Measurements from ENCODE around the gene NLGN3.

Gene NLGN3

GRCh38 chrX:71144651-71145050, at the start of gene NLGN3:
NLGN3 (plus strand) TSS chrX:71144841; CDS start chrX:71147750, 2,909 bp downstream.
- peak; percentile 67 for DNase-seq (ENCODE audit: low spot score)

GRCh38 chrX:71095033-71095432, 49.6 kb upstream of the NLGN3 start:
- no peak for DNase-seq (ENCODE audit: low spot score)

GRCh38 chrX:71095555-71095980, 49.1 kb upstream of the NLGN3 start, which contains the start of gene FOXO4:
FOXO4 (plus strand) TSS chrX:71095851; CDS start chrX:71096529, 678 bp downstream.
- peak; percentile 89 for DNase-seq (ENCODE audit: low spot score)

- no peak for DNase-seq (ENCODE audit: low spot score)
These were observed 48.5 kb upstream of the NLGN3 start for GRCh38 chrX:71095981-71096759.

- DNase-seq (ENCODE audit: low spot score): no peak
These were observed 47.9 kb upstream of the NLGN3 start for GRCh38 chrX:71096760-71097032.

- DNase-seq (ENCODE audit: low spot score): no peak
These were observed 46.3 kb upstream of the NLGN3 start for GRCh38 chrX:71098302-71098701.

GRCh38 chrX:71098951-71099506, 45.6 kb upstream of the NLGN3 start:
- no peak for DNase-seq (ENCODE audit: low spot score)

- DNase-seq (ENCODE audit: low spot score): peak; percentile 13
These were observed 44.9 kb upstream of the NLGN3 start for GRCh38 chrX:71099736-71100135.

GRCh38 chrX:71100581-71101505, 43.8 kb upstream of the NLGN3 start:
- no peak for DNase-seq (ENCODE audit: low spot score)

GRCh38 chrX:71102292-71102691, 42.3 kb upstream of the NLGN3 start:
- DNase-seq (ENCODE audit: low spot score): no peak

- DNase-seq (ENCODE audit: low spot score): peak; percentile 38
These were observed 41.3 kb upstream of the NLGN3 start for GRCh38 chrX:71103110-71103983.

- DNase-seq (ENCODE audit: low spot score): no peak
These were observed 39.0 kb upstream of the NLGN3 start for GRCh38 chrX:71105628-71106027.

- no peak for DNase-seq (ENCODE audit: low spot score)
These were observed 38.2 kb upstream of the NLGN3 start, which contains the start of gene CXorf65 for GRCh38 chrX:71106427-71106826. CXorf65 (minus strand) TSS chrX:71106740; CDS start chrX:71106556, 184 bp downstream.

- no peak for DNase-seq (ENCODE audit: low spot score)
These were observed 37.4 kb upstream of the NLGN3 start for GRCh38 chrX:71107245-71107644.

- DNase-seq (ENCODE audit: low spot score): no peak
These were observed 36.8 kb upstream of the NLGN3 start for GRCh38 chrX:71107762-71108360.

- DNase-seq (ENCODE audit: low spot score): no peak
These were observed 35.6 kb upstream of the NLGN3 start for GRCh38 chrX:71109051-71109450.

GRCh38 chrX:71111141-71111843, 33.3 kb upstream of the NLGN3 start, which contains the start of gene IL2RG:
IL2RG (minus strand) TSS chrX:71111577; CDS start chrX:71111539, 38 bp downstream.
- no peak for DNase-seq (ENCODE audit: low spot score)

- no peak for DNase-seq (ENCODE audit: low spot score)
These were observed 32.7 kb upstream of the NLGN3 start for GRCh38 chrX:71111921-71112431.

- no peak for DNase-seq (ENCODE audit: low spot score)
These were observed 27.3 kb upstream of the NLGN3 start for GRCh38 chrX:71117358-71117757.

Measured in iPS-NIHi11 (cell line).